Measurements from ENCODE around the gene HS1BP3.

DNA sequence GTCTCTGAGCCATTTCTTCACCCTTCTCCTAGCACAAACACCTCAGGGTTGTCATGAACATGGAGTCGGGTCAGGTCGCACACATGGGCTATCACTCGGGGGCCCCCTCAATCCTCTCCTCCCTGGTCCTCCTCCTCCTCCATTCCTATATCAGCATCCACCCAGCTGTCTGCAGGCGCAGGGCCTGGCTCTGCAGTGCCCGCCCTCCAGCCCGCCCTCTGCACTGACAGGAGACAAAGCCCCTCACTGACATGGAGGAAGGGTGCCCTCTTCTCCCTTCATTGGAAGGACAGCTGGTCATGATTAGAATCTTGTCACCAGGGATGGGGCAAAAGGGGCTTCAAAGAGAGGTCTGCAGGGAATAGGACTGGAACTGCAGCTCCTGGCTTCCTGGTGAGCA lies 21.7 kb downstream of the HS1BP3 start:
- no peak for TF ChIP-seq CTCF (IDR thresholded peaks at IDR 0.05; ENCODE audit: low read depth, low read length)
- no peak for TF ChIP-seq POLR2A (IDR thresholded peaks at IDR 0.05; ENCODE audit: extremely low read depth, insufficient read length)
- no peak for TF ChIP-seq MAX (IDR thresholded peaks at IDR 0.05; ENCODE audit: low read depth, low read length)
- no peak for TF ChIP-seq MYC (IDR thresholded peaks at IDR 0.05; ENCODE audit: low read depth, low read length)

Data from NB4 (cell line).